GM21423 (cell line): Measurements from ENCODE around the gene FCER2.
A peak's percentile ranks its signal among the peaks of the same experiment; 100 is the strongest.

Experiments used
- ATAC-seq: cut with Tn5 transposase; IDR thresholded peaks from one replicate; pipeline ENCODE4 v1.9.1; 2021; ENCODE audit warnings: mild to moderate bottlenecking, moderate library complexity; ENCODE audit not compliant: unreplicated experiment

FCER2 gene

GRCh38 chr19:7679771-7680605, 21.9 kb downstream of the FCER2 start:
- no peak for ATAC-seq

- no peak for ATAC-seq
Observed at GRCh38 chr19:7678971-7679751, 22.8 kb downstream of the FCER2 start.

GRCh38 chr19:7677669-7678311, 24.1 kb downstream of the FCER2 start:
- ATAC-seq = no peak

GRCh38 chr19:7676854-7677253, 25.1 kb downstream of the FCER2 start, which contains the start of gene MCEMP1:
Gene MCEMP1, plus strand, starts transcription at chr19:7677090. Its CDS starts 31 bp downstream, at chr19:7677121.
- ATAC-seq = no peak

- ATAC-seq = no peak
Observed at GRCh38 chr19:7676376-7676775, 25.6 kb downstream of the FCER2 start.

GRCh38 chr19:7674010-7675005, 27.6 kb downstream of the FCER2 start:
- ATAC-seq = no peak

GRCh38 chr19:7672522-7672921, 29.4 kb downstream of the FCER2 start:
- no peak for ATAC-seq

GRCh38 chr19:7670790-7671189, 31.1 kb downstream of the FCER2 start:
- no peak for ATAC-seq

GRCh38 chr19:7670150-7670783, 31.7 kb downstream of the FCER2 start:
- no peak for ATAC-seq

GRCh38 chr19:7669641-7670040, 32.3 kb downstream of the FCER2 start:
- ATAC-seq = no peak

GRCh38 chr19:7668842-7669241, 33.1 kb downstream of the FCER2 start, which contains the start of gene RETN:
Gene RETN, plus strand, starts transcription at chr19:7669049. Its CDS starts 278 bp downstream, at chr19:7669327.
- no peak for ATAC-seq

- no peak for ATAC-seq
Observed at GRCh38 chr19:7665076-7665475, 36.9 kb downstream of the FCER2 start.

- ATAC-seq = no peak
Observed at GRCh38 chr19:7663706-7664105, 38.2 kb downstream of the FCER2 start.

- no peak for ATAC-seq
Observed at GRCh38 chr19:7662657-7663056, 39.3 kb downstream of the FCER2 start.

- no peak for ATAC-seq
Observed at GRCh38 chr19:7661744-7662538, 40.0 kb downstream of the FCER2 start.

GRCh38 chr19:7658219-7658686, 43.7 kb downstream of the FCER2 start:
- peak; percentile 68 for ATAC-seq

- no peak for ATAC-seq
Observed at GRCh38 chr19:7657131-7657751, 44.7 kb downstream of the FCER2 start.

GRCh38 chr19:7655581-7655980, 46.4 kb downstream of the FCER2 start:
- ATAC-seq = no peak
